Sciatic nerve (tissue), 2 donors: ENCODE data around the gene NRK. TPM values are rescaled to one million over a fixed set of nuclear protein-coding genes. Genes with fewer than 3 reads are reported as not detected.
"Not testable (repeated sequence)": the region's sequence is repeated elsewhere in the genome, so short reads cannot be mapped to it uniquely, and the experiment has no call there.

Experiments used
- ATAC-seq: fragments of 200-7000 bp; cut with Tn5 transposase; one replicate; pipeline ENCODE4 v1.9.1; 2020; ENCODE audit warnings: mild to moderate bottlenecking, moderate library complexity
- DNase-seq: peaks from one replicate; pipeline ENCODE4 v3.0.0-alpha.2; 2020; ENCODE audit warnings: low spot score
- intact Hi-C: fragments of 100-400 bp; cut with DNase I; formaldehyde crosslinking; loops from one replicate; pipeline ENCODE4 v1.14.2; 2022
- total RNA-seq: library from RNA; stranded (reverse); fragmentation: NEBNext Ultra II Directional; extraction: Animal tissue kit (Norgen Biotek cat#: 25700); gene quantifications from one replicate; pipeline ENCODE4 v1.2.1, GENCODE V29; 2021
- donor health status: DM: no; HTN: no; CAD: no.
- donor health status: DM: no; HTN: no; CAD: no.

The NRK gene
- total RNA-seq, 1 donor from 2014 or later, result 1.4 TPM

DNA sequence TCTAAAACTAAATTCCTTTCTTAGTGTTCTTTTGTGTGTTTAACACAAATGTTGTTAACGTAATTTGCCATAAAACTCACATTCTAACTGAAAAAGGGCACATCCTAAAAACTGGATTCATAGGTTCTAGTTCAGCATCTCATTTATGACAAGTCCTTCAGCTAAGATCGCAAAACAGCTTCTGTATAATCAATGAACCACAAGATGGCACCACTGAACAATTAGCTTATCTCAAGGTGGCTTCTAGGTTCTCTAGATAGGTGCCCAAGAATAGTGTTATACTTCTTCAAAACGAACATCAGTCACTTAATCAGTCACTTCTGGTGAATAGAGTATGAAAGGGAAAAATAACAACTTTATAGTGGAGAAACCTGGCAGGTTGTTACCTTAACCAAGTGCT, 54.3 kb downstream of the NRK start:
- DNase-seq (no peak), ATAC-seq (no peak)
- intact Hi-C loops, result no loop called here

DNA sequence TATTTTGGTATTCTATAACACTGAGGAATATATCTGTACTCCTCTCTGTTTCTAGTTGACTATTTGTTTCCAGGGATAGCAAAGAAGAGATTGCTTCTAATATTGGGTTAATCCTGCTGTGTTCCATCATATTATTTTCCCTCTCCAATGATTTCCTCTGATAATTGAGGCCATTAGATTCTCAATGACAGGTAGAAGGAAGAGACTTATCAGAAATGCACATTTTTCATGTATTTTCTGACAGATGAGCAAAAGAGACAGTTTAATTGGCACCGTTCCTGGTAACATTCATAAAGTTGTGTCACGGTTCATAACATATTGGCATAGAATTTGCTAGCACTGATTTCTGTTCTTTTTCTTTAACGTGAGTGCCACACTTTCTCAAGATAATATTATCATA, 58.2 kb downstream of the NRK start:
- ATAC-seq (no peak), DNase-seq (no peak)
- intact Hi-C loops, result no loop called here

DNA sequence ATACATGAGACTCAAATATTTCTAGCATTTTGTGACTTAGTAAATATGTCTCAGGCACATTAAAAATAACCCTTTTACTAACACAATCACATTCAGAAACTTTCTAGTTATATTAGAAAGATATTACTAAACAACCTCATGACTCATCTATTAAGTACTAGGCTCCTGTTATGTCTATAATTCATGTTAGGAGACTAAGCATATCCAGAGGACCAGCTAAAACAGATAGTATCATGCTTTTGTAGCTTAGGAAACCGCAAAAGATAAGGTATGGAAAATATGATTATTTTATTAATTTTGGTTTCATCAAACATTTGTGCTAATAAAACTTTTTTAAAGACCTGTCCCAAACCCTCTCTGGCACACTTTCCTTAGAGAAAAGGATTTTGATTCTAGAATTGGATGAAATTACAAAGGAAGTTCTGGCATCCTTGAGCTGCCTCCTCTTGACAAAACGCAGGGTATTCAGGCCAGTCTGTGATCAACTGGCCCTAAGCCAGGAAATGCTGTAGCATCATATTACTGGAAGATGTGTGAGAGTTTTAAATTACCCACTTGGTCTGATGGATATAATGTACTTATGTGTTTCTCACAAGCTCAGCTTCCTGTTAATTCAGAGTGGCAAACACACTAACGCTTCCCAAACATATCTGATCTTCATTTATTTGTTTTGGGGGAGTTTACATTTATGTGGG, 60.4 kb downstream of the NRK start:
- no peak for ATAC-seq

DNA sequence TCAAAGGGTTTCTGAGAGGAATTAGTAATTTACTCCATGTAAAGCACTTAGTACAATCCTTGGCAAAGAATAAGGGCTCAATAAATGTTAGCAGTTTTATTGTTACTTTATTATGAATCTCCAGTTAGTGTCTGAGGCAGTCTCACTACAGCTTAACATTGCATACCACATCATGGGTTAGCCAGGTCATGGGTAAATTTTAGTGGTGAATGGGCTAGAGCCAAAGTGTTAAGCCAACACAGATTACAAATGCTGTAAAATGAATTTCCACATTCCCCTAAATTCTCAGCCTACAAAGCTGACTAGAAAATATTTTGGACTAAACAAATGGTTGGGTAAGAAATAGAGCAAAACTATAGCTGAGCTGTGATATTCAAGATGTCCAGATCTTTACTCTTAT, 72.4 kb downstream of the NRK start:
- intact Hi-C loops, result no loop called here
- ATAC-seq, result no peak
- no peak for DNase-seq

More for the DNA sequence above, 60.4 kb downstream of the NRK start:
- DNase-seq, result no peak
- intact Hi-C loops, result no loop called here

DNA sequence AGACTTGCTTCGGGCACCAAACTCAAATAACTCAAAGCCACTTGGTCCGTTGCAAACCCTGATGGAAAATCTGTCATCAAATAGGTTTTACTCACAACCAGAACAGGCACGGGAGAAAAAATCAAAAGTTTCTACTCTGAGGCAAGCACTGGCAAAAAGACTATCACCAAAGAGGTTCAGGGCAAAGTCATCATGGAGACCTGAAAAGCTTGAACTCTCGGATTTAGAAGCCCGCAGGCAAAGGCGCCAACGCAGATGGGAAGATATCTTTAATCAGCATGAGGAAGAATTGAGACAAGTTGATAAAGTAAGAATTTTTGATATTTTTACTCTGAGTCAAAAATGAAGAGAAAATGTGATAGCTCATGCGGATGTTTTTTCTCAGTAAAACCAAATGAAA, 87.2 kb downstream of the NRK start:
- DNase-seq (no peak), ATAC-seq (no peak)
- intact Hi-C loops, result no loop called here

DNA sequence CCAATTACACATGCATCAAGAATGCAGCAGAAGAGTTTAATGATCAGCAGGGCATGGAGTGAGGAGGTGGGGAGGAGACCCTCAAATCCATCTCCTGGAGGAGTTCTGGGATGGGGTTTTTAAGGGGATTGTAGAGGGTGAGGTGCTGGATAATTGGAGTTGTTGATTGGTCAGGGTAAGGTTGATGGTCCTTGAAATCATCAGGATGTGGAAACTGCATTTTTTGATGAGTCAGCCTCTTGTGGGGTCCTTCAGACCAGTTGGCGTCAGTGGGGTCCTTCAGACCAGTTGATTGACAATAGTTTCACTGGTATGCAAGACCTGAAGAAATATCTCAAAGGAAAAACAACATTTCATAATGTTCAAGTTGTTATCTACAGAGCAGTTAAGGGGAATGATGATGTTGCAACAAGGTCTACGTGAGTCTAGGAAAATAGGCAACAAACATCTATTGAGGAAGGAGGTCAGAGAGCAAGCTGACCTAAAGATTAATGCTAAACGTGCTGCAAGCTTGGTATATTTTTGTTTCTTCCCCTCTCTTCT, 88.3 kb downstream of the NRK start:
- DNase-seq (no peak), ATAC-seq (no peak)
- intact Hi-C loops, result no loop called here

DNA sequence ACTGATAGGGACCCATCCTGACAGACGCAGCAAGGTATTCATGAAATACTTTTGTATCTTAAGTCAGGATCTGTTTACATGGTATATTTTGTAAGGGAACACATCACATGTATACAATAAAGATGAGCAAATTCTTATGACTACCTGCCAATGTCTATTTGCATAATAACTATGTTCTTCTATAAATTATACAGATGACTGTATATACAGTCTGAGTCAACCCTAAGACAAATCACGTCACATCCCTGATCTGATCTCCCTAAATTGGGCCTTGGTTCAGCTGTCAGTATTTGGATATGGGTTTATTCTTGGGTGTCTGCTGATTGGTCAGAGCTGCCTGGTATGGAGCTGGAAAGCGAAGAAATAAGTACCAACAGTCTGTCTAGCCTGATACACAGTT, 122.9 kb downstream of the NRK start:
- intact Hi-C loops, result no loop called here
- no peak for ATAC-seq

DNA sequence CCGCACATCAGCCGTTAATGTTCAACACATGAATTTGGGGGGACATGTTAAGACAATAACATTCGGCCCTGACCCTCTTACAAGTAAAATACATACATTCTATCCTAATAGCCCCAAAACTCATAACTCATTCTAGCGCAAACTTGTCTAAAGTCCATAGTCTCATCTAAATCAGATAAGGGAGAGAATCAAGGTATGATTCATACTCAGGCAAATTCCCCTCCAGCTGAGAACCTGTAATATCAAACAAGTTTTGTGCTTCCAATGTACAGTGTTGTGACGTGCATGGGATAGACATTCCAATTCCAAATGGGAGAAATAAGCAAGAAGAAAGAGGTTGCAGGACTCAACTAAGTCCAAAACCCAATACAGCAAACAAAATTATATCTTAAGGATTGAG, 147.1 kb downstream of the NRK start:
- ATAC-seq (no peak), DNase-seq (no peak)
- intact Hi-C loops, result no loop called here

More for the DNA sequence above, 122.9 kb downstream of the NRK start:
- no peak for DNase-seq

DNA sequence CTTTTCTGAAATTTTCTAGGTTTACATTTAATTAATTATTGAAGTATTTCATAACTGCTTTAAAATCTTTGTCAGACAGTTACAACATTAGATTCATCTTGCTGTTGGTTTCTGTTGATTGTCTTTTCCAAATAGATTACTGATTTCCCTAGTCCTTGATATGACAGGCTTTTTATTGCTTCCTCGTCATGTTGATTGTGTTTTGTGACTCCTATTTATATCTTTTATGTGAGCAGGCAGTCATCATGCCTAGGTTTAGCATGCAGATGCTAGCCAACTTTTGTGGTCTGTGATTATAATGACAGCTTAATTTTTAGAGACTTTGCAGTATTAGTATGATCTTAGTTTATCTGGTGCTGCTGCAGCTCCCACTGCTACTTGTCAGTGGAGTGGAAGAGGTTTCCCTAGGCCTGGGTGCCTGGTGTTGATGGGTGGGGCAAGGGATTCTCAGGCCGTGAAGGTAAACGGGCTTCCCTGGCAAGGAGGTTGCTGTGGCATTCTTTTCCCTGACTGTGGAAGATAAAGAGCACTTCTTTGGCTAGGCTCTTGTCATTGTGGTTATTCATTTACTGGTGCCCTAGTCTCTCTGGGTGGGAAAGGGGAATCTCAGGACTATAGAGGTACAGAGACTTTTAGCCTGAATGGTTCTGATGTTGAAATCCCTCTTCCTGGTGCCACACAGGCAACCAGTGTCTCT, 150.5 kb downstream of the NRK start:
- ATAC-seq, result no peak
- no peak for DNase-seq
- intact Hi-C loops, result no loop called here

DNA sequence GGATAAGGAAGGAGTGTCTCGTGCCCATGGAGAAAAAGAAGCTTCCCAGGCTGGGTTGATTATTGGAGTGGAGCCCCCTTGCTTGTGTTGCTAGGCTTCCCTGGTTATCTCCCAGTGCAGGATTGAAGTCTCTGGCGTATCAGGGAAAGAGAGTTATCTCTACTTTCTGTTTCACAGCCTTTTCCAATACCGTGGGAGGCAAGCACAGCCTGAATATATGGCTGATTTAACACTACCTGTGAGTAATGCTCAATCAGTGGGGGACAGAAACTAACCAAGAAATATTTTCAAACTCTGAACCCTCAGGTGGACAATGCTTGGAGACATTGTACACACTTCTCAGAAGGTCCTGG, 151.0 kb downstream of the NRK start:
- intact Hi-C loops, result no loop called here
- no peak for ATAC-seq
- no peak for DNase-seq

DNA sequence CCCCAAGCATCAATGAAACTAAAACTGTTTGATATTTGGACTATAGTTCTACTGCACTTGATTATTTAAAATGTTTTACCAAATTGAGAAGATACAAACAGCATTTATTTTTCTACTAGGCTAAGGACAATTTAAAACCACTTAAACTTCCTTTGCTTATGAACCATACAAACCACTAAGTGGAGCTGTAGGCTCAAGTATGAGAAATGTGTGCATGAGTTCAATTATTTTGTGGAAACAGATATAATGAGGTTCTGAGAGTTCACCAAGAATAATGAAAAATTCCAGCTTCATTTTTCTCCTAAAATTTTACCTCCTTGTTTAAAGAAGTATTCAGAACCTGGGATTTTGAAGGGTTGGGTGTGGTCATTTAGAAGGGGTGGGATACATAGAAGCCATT, 153.0 kb downstream of the NRK start:
- intact Hi-C loops, result no loop called here
- ATAC-seq, result no peak

DNA sequence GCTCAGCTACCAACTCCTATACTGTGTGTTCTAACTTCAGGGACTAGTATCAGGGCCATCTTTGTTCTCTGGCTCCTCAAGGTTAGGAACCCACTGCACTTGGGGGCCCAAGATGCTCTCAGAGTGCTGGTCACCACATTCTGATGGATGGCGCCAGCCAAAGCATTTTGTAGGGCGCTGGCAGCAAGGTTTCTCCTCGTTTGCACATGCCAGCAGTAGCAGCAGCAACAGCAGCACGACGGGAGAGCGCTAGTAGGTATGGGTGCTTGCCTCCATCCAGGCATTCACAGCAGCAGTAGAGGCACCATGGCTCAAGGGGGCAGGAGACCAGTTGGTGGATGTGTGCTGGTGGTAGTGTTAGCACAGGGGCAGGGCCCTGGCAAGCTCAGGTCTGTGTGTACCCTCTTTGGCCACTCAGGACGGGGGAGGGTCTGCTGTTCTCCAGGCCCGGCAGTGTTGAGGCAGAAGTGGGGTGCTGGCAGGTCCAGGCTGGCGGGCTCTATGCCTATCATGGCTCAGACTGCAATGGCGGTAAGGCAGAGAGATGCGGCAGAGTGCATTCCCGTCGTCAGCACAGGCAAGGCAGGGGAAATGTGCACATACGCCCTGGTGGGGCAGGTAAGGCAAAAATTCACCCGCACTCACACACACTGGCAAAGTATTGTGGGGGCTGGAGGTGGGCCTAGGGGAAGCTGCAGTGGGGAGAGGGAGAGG, 159.6 kb downstream of the NRK start:
- no peak for ATAC-seq
- no peak for DNase-seq
- intact Hi-C loops, result no loop called here

More for the DNA sequence above, 153.0 kb downstream of the NRK start:
- DNase-seq, result no peak

DNA sequence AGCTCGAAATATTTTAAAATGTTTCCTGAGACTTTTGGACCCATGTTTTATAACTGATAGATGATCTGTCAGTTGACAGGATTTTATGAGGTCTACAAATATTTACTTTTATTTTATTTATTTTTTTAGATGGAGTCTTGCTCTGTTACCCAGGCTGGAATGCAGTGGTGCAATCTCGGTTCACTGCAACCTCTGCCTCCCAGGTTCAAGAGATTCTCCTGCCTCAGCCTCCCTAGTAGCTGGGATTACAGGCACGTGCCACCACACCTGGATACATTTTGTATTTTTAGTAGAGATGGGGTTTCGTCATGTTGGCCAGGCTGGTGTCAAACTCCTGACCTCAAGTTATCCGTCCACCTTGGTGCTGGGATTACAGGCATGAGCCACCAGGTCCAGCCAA, 166.1 kb downstream of the NRK start:
- intact Hi-C loops, ATAC-seq, DNase-seq: not testable (repeated sequence)

DNA sequence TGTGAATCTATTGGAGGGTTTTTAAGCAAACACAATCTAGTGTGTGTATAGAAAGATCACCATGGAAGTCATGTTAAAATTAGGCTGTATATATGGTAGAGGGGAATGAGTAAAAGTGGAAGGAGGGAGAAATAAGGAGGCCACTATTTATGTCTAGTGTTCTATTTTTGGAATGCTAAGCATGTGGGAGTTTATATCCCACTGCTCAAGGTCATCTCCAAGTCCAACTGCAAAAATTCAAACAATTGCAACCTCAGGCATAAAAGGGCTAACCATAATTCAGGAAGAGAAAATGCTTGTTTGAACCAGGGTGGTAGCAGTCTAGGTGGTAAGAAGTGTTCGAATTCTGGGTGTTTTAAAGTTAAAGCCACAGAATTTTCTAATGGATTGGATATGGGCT, 177.0 kb downstream of the NRK start:
- ATAC-seq (no peak), DNase-seq (no peak)
- intact Hi-C loops, result no loop called here

DNA sequence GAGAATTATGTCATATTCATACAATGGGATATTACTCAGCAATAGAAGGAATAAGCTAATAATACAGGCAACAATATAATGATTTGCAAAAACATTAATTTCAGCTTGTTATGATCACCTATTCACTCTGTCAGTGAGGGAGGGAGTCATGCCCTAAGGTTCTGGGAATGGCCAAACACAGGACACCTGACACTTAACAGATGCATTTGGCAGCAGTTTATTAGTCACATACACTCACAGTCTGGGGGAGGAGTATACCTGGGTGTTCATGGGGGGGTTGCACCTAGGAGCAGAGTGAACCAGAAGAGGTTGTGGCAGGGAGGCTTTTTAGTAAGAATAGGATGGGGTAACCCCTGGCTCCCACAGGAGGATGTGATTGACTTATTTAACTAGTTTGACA, 177.9 kb downstream of the NRK start:
- intact Hi-C loops, result no loop called here

DNA sequence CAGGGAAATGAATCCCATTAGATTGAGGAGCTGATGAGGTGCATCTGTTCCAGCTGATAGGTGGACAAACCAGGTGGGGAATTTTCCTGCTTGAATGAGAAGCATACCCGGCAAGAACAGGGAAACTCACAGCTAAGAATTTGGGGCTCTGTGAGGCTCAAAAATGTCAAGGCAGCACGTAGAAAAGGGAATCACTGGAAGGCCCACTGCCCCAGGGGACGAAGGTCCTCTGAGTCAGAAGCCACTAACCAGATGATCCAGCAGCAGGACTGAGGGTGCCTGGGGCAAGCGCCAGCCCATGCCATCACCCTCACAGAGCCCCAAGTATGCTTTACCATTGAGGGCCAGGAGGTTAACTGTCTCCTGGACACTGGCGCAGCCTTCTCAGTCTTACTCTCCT, 178.3 kb downstream of the NRK start:
- intact Hi-C loops, ATAC-seq, DNase-seq: not testable (repeated sequence)

More for the DNA sequence above, 177.9 kb downstream of the NRK start:
- DNase-seq, result no peak
- ATAC-seq, result no peak

DNA sequence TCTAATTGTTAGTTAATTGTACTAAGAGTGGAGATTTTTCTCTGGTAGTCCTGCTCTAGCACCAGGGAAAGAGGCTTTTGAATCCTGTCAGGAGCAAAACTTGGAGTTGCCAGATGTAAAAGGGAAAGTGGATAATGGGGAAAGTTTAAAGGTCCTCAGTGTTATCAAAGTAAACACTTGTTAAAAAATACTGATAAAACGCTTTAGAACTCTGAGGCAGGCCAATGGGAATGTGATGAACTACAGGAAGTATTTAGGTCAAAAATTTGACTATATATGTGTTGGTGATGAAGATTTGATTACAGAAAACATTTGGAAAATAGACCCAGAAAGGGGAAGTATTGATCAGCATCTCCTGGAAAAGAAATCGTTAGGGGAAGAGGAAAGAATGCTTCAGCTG, 183.3 kb downstream of the NRK start:
- intact Hi-C loops, result no loop called here
- ATAC-seq (no peak), DNase-seq (no peak)

DNA sequence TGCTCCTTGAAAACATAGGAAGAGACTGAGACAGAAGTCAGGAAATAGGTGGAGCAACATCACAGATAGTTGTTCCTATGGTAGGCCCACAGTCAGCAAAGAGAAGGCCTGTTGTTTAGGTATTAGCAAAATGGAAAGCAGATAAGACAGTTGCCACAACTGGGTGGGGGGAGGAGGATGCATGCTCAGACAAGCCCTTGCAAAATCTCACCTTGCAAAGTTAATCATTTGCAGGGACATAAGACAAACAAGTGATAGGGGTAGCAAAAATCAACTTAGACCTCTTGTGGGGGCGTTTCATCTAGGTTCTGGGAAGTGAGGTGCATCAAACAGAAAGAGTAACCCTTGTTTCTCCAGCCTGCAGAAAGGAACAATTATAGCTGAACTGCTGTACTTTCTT, 185.5 kb downstream of the NRK start:
- intact Hi-C loops, result no loop called here
- DNase-seq (no peak), ATAC-seq (no peak)
